ENCODE results near the gene TBC1D8. TPM values are rescaled to one million over a fixed set of nuclear protein-coding genes. Genes with fewer than 3 reads are reported as not detected.

Gene TBC1D8
- total RNA-seq, 2 donors from 2014 or later, result 63.8 to 111 TPM

DNA sequence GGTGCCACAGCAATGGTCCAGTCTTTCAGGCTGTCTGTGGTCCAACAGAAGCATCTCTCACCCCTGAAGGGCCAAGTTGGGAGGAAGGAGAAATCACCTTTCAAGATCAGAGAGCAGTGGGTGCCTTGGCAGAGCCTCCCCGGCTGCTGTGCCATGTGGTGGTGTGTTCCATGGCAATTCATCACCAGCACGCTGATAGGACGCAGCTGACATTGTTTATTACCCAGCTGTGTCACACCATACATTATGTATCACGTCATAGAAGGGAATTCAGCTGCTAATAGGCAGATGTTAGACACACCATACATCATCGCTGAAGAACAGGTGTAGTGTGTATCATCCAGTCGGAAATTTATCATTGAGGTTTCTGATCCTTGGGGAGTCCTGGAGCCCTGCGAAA, 178.7 kb downstream of the TBC1D8 start:
- TF ChIP-seq, protein P1, sequence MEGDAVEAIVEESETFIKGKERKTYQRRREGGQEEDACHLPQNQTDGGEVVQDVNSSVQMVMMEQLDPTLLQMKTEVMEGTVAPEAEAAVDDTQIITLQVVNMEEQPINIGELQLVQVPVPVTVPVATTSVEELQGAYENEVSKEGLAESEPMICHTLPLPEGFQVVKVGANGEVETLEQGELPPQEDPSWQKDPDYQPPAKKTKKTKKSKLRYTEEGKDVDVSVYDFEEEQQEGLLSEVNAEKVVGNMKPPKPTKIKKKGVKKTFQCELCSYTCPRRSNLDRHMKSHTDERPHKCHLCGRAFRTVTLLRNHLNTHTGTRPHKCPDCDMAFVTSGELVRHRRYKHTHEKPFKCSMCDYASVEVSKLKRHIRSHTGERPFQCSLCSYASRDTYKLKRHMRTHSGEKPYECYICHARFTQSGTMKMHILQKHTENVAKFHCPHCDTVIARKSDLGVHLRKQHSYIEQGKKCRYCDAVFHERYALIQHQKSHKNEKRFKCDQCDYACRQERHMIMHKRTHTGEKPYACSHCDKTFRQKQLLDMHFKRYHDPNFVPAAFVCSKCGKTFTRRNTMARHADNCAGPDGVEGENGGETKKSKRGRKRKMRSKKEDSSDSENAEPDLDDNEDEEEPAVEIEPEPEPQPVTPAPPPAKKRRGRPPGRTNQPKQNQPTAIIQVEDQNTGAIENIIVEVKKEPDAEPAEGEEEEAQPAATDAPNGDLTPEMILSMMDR (IDR thresholded peaks at IDR 0.05), result no peak
- no peak for TF ChIP-seq POLR2A (IDR thresholded peaks at IDR 0.05)
- intact Hi-C loops (cut with DNase I), result no loop called here
- no peaks in the 10 kb centered on the region for H3K9me3 ChIP-seq
- peaks cover 0 to 47% of the 10 kb centered on the region in 2 donors for H3K36me3 ChIP-seq (replicated peaks in 1 of 2; ENCODE audit: insufficient read depth in 1 of 2, low read depth in 2 of 2)
- WGBS, 2 donors, result 85 to 95% methylated on average over 7 of the region's 7 CpGs
- no peak for DNase-seq
- no peaks in the 10 kb centered on the region for H3K4me1 ChIP-seq
- no peaks in the 10 kb centered on the region for H3K27me3 ChIP-seq
- no peak overlapping the region for H3K27ac ChIP-seq
- ATAC-seq, result no peak
- no peak overlapping the region for H3K4me3 ChIP-seq

DNA sequence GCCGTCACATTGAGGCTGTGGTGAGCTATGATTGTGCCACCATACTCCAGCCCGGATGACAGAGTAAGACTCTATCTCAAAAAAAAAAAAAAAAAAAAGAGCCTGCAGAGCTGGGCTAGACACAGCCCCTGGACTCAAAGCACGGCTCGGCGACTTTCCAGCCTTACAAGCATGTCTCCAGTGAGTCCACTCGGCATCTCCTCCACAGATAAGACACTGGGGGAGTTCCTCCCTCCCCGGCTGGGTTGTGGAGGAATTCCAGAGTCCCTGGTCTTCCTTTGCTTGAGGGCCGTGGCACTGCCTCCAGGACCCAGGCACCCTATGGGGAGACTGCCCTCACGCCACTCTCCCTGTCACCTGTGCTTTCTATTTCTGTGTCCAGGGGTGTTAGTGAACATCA, 180.0 kb downstream of the TBC1D8 start:
- Histone ChIP-seq H3K4me3 (no peak overlapping the region), H3K27ac (no peak overlapping the region), H3K36me3 (replicated peaks in 1 of 2; ENCODE audit: insufficient read depth in 1 of 2, low read depth in 2 of 2) (peaks cover 0 to 41% of the 10 kb centered on the region in 2 donors), H3K9me3 (no peaks in the 10 kb centered on the region), H3K4me1 (no peaks in the 10 kb centered on the region), H3K27me3 (no peaks in the 10 kb centered on the region)
- intact Hi-C loops (cut with DNase I), result no loop called here
- no peak for TF ChIP-seq POLR2A (IDR thresholded peaks at IDR 0.05)
- TF ChIP-seq, protein P1 (IDR thresholded peaks at IDR 0.05), result no peak
- DNase-seq (no peak), ATAC-seq (no peak)
- WGBS, 2 donors, result 90% methylated on average over 9 of the region's 9 CpGs

DNA sequence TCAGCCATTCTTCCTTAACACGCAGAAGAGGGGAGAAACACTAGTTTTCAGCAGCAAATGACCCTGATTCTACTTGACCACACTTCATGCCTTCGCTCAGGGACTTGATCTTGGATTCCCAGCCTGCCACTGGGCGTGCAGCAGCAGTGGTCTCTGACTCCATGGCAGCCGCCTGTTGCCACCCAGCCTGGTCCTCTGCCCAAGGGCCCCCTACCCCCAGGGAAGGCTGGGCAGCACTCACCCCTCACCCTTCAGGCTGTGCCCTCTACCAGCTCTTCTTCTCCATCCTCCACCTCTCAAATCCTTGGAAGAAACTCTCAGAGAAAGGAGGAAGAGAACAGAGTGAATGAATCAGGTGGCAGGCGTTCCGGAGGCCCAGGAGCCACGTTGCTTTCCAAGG, 181.2 kb downstream of the TBC1D8 start:
- intact Hi-C loops (cut with DNase I), result no loop called here
- TF ChIP-seq POLR2A (IDR thresholded peaks at IDR 0.05), result no peak
- TF ChIP-seq, protein P1 (IDR thresholded peaks at IDR 0.05), result no peak
- Histone ChIP-seq H3K4me1 (no peaks in the 10 kb centered on the region), H3K27ac (no peak overlapping the region), H3K9me3 (no peaks in the 10 kb centered on the region), H3K36me3 (replicated peaks in 1 of 2; ENCODE audit: insufficient read depth in 1 of 2, low read depth in 2 of 2) (peaks cover 0 to 30% of the 10 kb centered on the region in 2 donors), H3K4me3 (no peak overlapping the region), H3K27me3 (no peaks in the 10 kb centered on the region)
- WGBS, 2 donors, result 88 to 94% methylated on average over 7 of the region's 7 CpGs
- ATAC-seq (no peak), DNase-seq (no peak)

DNA sequence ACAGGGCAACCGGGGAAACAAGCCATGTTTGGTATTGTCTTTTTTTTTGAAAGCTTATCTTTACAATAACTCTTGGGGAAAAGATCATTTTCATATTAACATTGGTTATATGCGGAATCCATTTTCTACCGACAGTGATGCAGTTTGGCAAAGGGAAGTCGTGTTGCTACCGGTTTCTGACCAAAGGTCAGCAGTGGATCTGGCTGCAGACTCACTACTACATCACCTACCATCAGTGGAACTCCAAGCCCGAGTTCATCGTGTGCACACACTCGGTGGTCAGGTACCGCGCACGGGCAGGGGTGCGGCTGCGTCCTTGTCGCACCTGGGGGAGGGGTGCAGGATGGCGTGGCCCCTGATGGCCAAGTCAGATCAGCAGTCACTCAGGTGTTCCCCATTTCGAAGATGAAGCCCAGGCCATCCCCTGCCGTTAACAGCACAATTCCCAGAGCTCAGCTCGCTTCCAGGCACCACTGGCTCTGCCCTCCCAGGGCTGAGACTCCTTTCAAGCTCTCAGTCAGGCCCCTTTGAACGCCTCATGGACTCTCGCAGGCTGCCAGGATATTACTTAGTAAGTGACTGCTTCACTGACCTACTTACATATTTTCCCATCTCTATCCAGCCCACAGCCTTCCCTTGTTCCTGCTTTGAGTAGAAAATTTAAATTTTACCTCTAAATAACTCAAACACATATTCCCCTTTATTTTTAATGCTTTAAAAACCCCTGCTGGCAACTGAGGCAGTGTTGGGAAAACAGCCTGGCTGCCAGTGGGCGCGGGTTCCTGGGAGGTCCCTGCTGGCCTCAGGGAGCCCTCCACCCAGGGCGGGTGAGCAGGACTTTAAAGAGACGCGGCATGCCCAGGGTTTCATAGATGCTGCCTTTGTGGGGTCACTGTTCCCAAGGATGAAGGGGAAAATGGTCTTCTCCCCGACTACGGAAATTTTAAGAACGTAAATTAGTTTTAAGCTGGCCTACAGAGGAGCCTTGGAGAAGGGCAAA, 182.7 kb downstream of the TBC1D8 start:
- DNase-seq, result no peak

More for the DNA sequence above, 182.7 kb downstream of the TBC1D8 start:
- no peaks in the 10 kb centered on the region for H3K27me3 ChIP-seq
- H3K27ac ChIP-seq, result no peak overlapping the region
- no peaks in the 10 kb centered on the region for H3K4me1 ChIP-seq
- intact Hi-C loops (cut with DNase I), result no loop called here
- peaks cover 0 to 20% of the 10 kb centered on the region in 2 donors for H3K36me3 ChIP-seq (replicated peaks in 1 of 2; ENCODE audit: insufficient read depth in 1 of 2, low read depth in 2 of 2)
- ATAC-seq, result no peak
- 91 to 94% methylated on average over 23 to 28 of the region's 28 CpGs for WGBS, 2 donors
- H3K9me3 ChIP-seq, result no peaks in the 10 kb centered on the region
- H3K4me3 ChIP-seq, result no peak overlapping the region
- no peak for TF ChIP-seq POLR2A (IDR thresholded peaks at IDR 0.05)
- TF ChIP-seq, protein P1 (IDR thresholded peaks at IDR 0.05), result no peak

Data from body of pancreas (tissue), 4 donors.